GM06990 (cell line): ENCODE measurements around the gene TBXA2R.

ENCODE experiments used
- DNase-seq: peaks from one replicate; pipeline ENCODE4 v3.0.0-alpha.2; 2011; ENCODE audit not compliant: insufficient read length; ENCODE audit errors: extremely low read depth
- H3K27me3 ChIP-seq: replicated peaks from 2 replicates; pipeline ENCODE4 v1.6.0; 2011; ENCODE audit warnings: low read length; ENCODE audit not compliant: control insufficient read depth, insufficient read depth
- H3K36me3 ChIP-seq: 2 replicates; pipeline ENCODE4 v1.5.1; 2011; ENCODE audit warnings: low read length; ENCODE audit not compliant: control insufficient read depth, insufficient read depth
- H3K4me3 ChIP-seq: replicated peaks from 2 replicates; pipeline ENCODE4 v1.5.1; 2011; ENCODE audit warnings: low read depth, mild to moderate bottlenecking, control low read depth, low read length
- TF ChIP-seq, protein P1 (sequence below): IDR thresholded peaks from 2 replicates; pipeline ENCODE4 v1.5.1; 2011; ENCODE audit warnings: low read length, control low read depth, mild to moderate bottlenecking, inconsistent platforms; ENCODE audit not compliant: insufficient read depth, poor library complexity, severe bottlenecking

The TBXA2R gene

DNA sequence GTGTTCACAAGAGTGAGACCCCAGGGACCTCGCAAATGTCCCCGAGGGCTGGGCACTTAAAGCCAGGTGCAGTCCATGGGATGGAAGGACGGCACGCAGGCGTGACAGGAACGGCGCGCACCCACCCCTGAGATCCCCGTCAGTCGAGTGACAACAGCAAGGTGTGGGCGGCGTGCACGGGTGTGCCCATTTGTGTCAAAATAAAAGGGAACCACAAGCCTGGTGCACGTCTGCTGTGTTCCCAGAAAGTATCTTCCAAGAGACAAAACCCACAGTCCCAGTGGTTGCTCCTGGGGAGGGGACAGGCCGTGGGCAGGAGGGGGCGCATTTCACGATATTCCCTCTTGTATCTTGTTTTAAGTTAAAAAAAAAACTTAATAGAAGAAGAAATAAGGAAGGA lies 35.6 kb upstream of the TBXA2R start:
- Histone ChIP-seq H3K4me3 (no peak overlapping the region), H3K36me3 (peaks cover 24% of the 10 kb centered on the region), H3K27me3 (no peaks in the 10 kb centered on the region)
- TF ChIP-seq, protein P1, sequence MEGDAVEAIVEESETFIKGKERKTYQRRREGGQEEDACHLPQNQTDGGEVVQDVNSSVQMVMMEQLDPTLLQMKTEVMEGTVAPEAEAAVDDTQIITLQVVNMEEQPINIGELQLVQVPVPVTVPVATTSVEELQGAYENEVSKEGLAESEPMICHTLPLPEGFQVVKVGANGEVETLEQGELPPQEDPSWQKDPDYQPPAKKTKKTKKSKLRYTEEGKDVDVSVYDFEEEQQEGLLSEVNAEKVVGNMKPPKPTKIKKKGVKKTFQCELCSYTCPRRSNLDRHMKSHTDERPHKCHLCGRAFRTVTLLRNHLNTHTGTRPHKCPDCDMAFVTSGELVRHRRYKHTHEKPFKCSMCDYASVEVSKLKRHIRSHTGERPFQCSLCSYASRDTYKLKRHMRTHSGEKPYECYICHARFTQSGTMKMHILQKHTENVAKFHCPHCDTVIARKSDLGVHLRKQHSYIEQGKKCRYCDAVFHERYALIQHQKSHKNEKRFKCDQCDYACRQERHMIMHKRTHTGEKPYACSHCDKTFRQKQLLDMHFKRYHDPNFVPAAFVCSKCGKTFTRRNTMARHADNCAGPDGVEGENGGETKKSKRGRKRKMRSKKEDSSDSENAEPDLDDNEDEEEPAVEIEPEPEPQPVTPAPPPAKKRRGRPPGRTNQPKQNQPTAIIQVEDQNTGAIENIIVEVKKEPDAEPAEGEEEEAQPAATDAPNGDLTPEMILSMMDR, result no peak
- no peak for DNase-seq

DNA sequence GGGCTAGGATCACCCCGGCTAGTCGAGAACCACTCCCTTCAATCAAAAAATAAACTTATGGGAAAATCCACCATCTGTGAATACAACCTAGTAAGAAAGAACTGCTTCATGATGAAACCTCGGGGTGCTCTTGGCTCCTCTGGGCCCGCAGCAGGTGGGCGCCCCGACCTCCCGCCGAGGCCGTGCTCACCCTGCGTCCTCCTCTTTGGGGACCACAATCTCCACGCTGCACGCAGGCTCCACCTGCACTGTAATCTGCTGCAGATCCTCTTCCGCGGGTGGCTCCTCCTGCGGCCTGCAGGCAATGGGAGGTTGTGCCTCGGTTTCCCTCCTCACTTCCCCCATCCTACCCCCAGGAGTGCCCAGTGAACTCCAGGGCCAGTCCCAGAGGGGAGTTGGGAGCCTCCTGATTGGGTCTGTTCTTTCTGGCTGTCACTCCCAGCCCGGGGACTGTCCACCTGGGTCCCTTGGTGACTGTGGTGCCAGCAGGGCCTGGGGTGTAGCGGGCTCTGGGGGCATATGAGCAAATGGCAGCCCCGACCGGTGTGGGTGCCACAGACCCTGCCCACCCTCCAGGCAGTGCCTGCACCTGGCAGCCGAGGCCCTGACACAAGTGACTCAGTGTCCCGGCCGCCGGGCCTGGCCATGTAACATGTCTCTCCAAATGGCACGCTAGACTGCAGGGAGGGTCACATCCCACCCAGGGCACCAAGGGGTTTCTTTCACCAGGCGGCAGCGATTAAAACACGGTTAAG lies 35.0 kb upstream of the TBXA2R start:
- DNase-seq, result no peak
- H3K36me3 ChIP-seq, result peaks cover 28% of the 10 kb centered on the region
- TF ChIP-seq, protein P1, result no peak
- H3K4me3 ChIP-seq, result no peak overlapping the region
- no peaks in the 10 kb centered on the region for H3K27me3 ChIP-seq

DNA sequence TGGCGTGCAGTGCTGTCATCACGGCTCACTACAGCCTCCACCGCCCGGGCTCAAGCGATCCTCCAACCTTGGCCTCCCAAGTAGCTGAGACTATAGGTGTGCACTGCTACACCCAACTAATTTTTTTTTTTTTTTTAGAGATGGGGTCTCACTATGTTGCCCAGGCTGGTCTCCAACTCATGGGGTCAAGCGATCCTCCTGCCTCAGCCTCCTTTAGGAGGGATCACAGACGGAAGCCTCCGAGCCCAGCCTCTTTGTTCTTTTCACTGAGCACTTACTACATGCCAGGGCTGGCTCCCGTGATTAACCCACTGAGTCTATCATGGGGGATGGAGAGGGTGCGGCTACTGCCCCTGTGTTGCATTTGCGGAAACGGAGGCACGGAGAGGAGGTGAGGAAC lies 32.8 kb upstream of the TBXA2R start:
- TF ChIP-seq, protein P1, result no peak
- Histone ChIP-seq H3K36me3 (peaks cover 21% of the 10 kb centered on the region), H3K4me3 (no peak overlapping the region), H3K27me3 (no peaks in the 10 kb centered on the region)
- DNase-seq, result no peak

DNA sequence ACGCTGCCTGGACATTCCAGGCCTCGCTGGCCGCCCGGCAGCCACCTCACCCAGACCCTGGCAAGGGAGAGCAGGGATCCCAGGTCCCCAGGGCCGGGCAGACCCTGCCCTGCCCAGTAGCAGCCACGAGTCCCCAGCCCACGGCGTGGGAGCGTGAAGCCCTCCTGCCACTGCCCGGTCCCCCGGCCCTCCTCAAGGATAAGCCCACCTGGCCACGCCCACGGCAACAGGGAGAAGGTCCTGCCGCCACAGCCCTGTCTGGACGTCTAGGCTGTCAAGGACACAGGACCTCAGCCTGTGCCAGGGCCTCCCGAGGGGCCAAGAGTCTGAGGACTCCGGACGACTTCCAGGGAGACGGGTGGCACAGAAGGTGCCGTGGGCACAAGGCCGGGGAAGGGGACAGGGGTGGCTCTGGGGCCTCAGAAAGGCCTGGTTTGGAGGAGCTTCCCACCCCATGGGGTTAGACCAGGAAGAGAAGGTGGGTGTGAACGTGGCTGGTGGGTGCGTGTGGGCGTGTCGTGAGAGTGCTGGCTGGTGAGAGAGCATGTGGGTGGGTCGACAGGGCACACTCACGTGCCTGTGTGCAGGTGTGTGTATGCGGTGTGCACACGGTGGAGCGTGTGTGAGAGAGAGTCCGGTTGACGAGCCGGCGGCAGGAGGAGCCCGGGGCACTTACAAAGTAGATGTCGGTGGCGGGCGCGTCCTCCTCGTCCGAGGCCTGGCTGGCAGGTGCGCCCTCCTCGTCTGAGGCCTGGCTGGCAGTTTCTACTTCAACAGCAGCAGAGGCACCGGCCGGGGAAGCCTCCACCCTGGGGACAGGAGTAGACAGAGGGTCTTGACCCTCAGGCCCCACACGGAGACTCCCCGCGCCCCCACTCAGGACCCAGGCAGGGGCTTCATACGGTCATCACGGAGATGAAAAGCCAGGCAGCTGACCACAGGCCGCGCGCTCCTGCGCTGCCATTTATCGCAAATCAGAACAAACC lies 31.8 kb upstream of the TBXA2R start:
- no peak for DNase-seq
- Histone ChIP-seq H3K4me3 (no peak overlapping the region), H3K27me3 (no peaks in the 10 kb centered on the region), H3K36me3 (peaks cover 21% of the 10 kb centered on the region)
- TF ChIP-seq, protein P1, result no peak

DNA sequence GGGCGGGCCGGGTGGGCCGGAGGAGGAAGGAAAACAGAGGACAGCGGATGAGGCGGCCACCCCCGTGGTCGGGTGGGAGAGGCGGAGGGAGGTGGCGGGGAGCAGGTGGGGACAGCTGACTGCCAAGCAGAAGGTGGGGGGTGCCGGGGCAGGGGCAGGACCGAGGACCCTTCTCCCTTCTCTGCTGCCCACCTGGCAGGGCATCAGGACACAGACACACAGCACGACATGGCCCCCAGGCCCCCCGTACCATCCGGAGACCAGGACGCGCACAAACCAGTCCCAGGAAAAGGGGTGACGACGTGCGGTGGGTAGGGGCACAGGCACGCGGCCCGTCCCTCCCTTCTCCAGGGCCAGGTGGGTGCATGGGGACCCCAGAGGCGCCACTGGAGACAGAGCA lies 30.9 kb upstream of the TBXA2R start:
- Histone ChIP-seq H3K27me3 (no peaks in the 10 kb centered on the region), H3K4me3 (no peak overlapping the region), H3K36me3 (peaks cover 19% of the 10 kb centered on the region)
- no peak for DNase-seq
- TF ChIP-seq, protein P1, result no peak
